Activated T-cell treated with anti-CD3 and anti-CD28 coated beads for 1 hour (primary cell): Measurements from ENCODE around the gene PIERCE2.
"Not testable (repeated sequence)": the region's sequence is repeated elsewhere in the genome, so short reads cannot be mapped to it uniquely, and the experiment has no call there.

Source experiments
- DNase-seq: peaks from one replicate; pipeline ENCODE4 v3.0.0-alpha.2; 2020; ENCODE audit warnings: low read depth

The PIERCE2 gene

DNA sequence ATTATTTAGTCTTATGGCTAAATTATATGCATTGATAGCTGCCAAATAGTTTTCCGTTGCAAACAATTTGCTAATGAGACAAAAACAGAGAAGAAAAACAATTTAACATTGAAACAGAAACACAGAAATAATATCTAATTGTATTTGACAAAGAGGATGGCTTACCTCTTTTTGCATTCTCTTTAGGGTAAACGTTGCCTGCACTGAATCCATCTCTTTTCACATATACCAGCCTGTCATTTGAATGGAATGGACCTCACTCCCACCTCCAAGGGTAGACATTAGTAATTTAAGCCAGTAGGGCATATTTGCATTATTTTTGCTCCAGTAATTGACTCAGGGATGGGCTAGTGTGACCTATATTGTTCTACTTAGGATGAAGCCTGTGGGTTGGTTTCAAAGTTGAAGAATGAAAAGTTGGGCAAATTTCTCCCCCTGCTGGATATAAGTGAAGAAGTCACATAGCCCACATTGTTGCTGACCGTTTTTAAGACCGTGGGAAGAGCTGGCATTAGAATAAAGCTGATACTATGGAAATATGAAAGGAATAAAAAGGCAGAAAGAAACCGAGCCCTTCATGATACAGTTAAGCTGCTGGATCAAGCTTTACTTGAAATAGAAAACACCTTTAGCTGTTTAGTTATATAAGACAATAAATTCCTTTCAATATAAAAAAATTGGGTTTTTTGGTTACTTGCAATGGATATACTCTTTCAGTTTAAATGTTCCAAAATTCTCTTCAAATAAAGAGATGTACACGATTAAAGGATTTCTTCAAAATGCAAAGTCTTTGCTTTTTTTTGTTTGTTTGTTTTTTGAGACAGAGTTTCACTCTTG, 26.9 kb downstream of the PIERCE2 start:
- DNase-seq, result no peak

DNA sequence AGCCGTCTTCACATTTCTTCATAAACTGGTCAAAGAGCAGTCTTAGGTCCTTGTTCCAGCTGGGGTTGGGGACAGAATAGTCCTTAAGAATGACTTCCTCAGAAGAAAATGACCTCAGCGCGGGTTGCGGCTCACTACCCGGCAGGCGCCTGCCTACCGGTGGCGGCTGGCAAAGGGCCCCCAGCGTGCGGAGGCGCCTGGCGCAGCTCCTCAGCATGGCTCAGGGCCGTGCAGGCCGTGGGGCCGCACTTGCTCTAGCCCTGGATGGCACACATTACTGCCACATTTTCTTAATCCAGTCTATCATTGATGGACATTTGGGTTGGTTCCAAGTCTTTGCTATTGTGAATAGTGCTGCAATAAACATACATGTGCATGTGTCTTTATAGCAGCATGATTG, 34.8 kb downstream of the PIERCE2 start:
- DNase-seq, result not testable (repeated sequence)

DNA sequence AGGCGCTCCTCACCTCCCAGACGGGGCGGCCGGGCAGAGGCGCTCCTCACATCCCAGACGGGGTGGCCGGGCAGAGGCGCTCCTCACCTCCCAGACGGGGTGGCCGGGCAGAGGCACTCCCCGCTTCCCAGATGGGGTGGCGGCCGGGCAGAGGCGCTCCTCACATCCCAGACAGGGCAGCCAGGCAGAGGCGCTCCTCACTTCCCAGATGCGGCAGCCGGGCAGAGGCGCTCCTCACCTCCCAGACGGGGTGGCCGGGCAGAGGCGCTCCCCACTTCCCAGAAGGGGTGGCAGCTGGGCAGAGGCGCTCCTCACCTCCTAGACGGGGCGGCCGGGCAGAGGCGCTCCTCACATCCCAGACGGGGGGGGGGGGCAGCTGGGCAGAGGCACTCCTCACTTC, 37.6 kb downstream of the PIERCE2 start:
- DNase-seq, result not testable (repeated sequence)

DNA sequence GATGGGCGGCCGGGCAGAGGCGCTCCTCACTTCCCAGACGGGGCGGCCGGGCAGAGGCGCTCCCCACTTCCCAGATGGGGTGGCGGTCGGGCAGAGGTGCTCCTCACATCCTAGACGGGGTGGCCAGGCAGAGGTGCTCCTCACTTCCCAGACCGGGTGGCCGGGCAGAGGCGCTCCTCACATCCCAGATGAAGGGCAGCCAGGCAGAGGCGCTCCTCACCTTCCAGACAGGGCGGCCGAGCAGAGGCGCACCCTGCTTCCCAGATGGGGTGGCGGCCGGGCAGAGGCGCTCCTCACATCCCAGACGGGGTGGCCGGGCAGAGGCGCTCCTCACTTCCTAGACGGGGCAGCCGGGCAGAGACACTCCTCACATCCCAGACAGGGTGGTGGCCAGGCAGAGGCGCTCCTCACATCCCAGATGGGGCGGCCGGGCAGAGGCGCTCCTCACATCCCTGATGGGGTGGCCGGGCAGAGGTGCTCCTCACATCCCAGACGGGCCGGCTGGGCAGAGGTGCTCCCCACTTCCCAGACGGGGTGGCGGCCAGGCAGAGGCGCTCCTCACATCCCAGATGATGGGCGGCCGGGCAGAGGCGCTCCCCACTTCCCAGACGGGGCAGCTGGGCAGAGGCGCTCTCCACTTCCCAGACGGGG, 38.2 kb downstream of the PIERCE2 start:
- DNase-seq, result not testable (repeated sequence)

DNA sequence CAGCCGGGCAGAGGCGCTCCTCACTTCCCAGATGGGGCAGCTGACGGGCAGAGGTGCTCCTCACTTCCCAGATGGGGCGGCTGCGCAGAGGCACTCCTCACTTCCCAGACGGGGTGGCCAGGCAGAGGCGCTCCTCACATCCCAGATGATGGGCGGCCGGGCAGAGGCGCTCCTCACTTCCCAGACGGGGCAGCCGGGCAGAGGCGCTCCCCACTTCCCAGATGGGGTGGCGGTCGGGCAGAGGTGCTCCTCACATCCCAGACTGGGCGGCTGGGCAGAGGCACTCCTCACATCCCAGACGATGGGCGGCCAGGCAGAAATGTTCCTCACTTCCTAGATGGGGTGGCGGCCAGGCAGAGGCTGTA, 38.7 kb downstream of the PIERCE2 start:
- not testable (repeated sequence) for DNase-seq

DNA sequence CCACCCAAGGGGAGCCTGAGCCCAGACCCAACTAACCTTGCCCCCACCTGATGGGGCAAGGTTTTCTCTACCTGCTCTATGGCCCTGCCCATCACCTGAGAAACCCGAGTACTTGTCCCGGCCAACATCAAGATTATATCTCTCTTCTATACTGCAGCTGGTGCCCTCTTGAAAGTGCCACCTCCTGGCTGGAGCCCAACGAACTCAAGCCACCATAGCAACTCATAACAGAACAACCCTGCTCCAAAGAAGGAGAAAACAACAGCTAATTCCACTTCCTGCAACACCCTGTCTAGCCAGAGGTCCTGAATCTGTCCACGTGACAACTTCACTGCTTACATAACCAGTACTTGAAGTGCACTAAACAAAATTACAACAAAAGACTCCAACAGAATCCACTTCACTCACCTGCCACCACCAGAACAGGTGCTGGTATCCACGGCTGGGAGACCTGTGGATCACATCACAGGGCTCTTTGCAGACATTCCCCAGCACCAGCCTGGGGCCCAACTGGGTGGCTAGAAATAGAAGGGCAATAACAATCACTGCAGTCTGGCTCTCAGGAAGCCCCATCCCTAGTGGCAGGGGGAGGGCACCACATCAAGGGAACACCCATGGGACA, 49.2 kb downstream of the PIERCE2 start:
- no peak for DNase-seq

DNA sequence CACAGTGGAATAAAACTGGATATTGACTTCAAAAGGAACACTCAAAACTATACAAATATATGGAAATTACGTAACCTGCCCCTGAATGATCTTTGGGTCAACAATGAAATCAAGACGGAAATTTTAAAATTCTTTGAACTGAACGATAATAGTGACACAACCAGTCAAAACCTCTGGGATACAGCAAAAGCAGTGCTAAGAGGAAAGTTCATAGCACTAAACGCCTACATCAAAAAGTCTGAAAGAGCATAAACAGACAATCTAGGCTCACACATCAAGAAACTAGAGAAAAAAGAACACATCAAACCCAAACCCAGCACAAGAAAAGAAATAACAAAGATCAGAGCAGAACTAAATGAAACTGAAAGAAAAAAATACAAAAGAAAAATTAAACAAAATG, 53.2 kb downstream of the PIERCE2 start:
- DNase-seq, result no peak

DNA sequence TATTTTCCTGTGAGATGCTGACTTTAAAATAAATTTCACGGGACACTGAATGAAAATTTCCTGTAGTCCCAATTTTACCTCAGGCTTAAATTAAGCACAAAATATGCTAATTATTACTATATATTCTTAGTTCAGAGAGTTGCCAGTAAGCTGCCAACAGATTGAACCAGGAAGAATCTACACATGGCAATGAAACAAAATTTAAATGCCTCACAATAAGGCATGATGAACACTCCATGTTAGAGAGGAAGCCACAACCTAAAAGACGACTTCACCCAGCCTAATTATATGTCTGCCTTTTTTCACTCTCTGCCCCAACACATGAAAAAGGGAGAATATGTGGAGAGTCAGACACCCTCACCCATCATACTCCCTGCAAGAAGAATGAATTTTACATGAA, 60.0 kb downstream of the PIERCE2 start:
- no peak for DNase-seq
